ENCODE results near the gene ENO4. TPM values are rescaled to one million over a fixed set of nuclear protein-coding genes. Genes with fewer than 3 reads are reported as not detected.

ENO4 gene
- under 1 TPM in 2 of 4 donors, not detected in 2; 0.27 to 0.40 TPM for total RNA-seq

DNA sequence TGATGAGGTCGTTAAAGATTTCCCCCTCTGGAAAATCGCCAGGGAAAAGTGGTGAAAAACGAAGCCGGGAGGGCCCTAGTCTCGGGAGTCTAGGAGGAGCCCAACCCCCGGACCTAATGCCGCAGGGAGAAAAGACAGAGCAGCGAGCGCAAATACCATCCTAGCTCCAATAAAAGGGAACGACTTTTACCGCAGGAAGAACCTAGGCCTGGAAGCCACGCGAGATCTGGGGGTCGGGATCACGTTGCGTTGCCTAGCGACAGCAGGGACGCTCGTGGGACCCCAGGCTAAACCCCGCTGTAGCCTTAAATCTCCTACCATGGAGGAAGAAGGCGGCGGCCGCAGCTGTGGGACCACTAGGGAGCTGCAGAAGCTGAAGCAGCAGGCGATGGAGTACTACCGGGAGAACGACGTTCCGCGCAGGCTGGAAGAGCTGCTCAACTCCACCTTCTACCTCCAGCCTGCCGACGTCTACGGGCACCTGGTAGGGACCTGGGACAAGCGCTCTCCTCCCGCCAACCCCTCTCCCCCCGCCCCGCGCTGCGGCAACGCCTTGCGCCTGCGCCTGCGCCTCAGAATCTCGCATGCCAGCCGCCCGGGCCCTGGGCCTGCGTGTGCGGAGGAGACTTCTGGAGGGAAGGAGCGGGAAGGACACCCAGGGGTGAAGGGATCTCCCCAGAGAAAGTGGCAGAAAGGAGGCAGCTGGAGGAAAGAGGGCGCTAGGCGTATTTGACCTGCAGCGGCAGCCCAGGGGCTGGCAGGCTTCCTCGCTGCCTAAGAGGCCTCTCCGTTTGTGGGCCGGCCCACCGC lies at the start of gene ENO4:
ENO4 (plus strand) TSS at position 252 of the 810 bp plus-strand sequence; CDS start at position 320, 68 bp downstream.
- H3K36me3 ChIP-seq: no peaks in the 10 kb centered on the region
- DNase-seq: peak; percentile 85
- intact Hi-C loops (cut with DNase I; ENCODE audit: low total_unique reads): no loop called here
- 0 to 2% methylated on average over 5 to 47 of the region's 55 CpGs for WGBS, 2 donors (ENCODE audit: low coverage in 1 of 2)
- no peak for TF ChIP-seq EP300 (IDR thresholded peaks at IDR 0.05; ENCODE audit: low read depth)
- peak in 2 of 3 donors; percentile 29 to 36 for TF ChIP-seq POLR2AphosphoS5 (IDR thresholded peaks at IDR 0.05)
- TF ChIP-seq, protein P1, sequence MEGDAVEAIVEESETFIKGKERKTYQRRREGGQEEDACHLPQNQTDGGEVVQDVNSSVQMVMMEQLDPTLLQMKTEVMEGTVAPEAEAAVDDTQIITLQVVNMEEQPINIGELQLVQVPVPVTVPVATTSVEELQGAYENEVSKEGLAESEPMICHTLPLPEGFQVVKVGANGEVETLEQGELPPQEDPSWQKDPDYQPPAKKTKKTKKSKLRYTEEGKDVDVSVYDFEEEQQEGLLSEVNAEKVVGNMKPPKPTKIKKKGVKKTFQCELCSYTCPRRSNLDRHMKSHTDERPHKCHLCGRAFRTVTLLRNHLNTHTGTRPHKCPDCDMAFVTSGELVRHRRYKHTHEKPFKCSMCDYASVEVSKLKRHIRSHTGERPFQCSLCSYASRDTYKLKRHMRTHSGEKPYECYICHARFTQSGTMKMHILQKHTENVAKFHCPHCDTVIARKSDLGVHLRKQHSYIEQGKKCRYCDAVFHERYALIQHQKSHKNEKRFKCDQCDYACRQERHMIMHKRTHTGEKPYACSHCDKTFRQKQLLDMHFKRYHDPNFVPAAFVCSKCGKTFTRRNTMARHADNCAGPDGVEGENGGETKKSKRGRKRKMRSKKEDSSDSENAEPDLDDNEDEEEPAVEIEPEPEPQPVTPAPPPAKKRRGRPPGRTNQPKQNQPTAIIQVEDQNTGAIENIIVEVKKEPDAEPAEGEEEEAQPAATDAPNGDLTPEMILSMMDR (IDR thresholded peaks at IDR 0.05): no peak
- peak; percentile 25 for TF ChIP-seq POLR2A (IDR thresholded peaks at IDR 0.05)
- H3K4me1 ChIP-seq: peaks cover 0 to 15% (median 7%) of the 10 kb centered on the region in 4 donors
- H3K4me3 ChIP-seq: peak within 1 kb of the TSS; percentile 48 to 77 (median 64)
- no peaks in the 10 kb centered on the region for H3K9me3 ChIP-seq
- in situ Hi-C loops (cut with MboI; ENCODE audit: low pct_ligation_motif_present in 1 of 4, low pct_unique_long_range_greater_than_20kb in 1 of 4, low sequenced_read_pairs in 3 of 4): no loop called here
- H3K27me3 ChIP-seq: peaks cover 8% of the 10 kb centered on the region
- H3K27ac ChIP-seq: peak within 1 kb of the TSS; percentile 62 to 72 (median 67)

DNA sequence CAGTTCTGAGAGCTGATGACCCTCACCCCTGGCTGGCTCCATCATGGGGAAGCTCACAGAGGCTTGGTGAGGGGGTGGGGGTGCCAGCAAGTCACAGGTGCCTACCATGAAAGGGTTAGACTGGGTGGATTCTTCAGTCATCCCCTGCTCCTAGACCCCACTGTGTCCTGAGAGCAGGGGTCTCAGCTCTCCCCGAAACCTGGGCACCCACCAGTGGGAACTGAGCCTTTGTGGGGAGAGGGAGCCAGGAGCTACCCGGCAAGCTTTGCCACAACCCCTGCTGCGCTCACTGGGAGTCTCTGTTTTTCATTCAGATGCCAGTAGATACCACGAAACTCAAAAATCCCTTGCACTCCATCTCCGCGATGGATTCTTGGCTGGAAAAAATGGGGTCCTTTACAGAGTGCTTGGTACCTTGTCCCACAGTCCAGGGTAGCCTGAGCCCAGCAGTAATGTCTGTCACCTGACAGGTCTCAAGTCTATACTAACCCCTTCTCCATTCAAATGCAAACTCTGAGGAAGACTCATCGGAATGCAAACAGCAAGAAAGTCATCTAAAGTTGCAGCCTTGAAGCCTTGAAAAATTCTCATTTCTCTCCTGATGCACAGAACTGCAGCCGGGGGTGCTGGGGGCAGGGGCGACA lies 48.9 kb upstream of the ENO4 start:
- TF ChIP-seq POLR2AphosphoS5 (IDR thresholded peaks at IDR 0.05) (no peak), EP300 (IDR thresholded peaks at IDR 0.05; ENCODE audit: low read depth) (no peak), POLR2A (IDR thresholded peaks at IDR 0.05) (no peak)
- TF ChIP-seq, protein P1 (IDR thresholded peaks at IDR 0.05): no peak
- peaks cover 12% of the 10 kb centered on the region for H3K27me3 ChIP-seq
- no peaks in the 10 kb centered on the region for H3K4me1 ChIP-seq
- no peak overlapping the region for H3K4me3 ChIP-seq
- intact Hi-C loops (cut with DNase I; ENCODE audit: low total_unique reads) (no loop called here), in situ Hi-C loops (cut with MboI; ENCODE audit: low pct_ligation_motif_present in 1 of 4, low pct_unique_long_range_greater_than_20kb in 1 of 4, low sequenced_read_pairs in 3 of 4) (loop anchor here in 1 of 4 donors (10.0 kb wide), 1 partner anchor 374 kb away; no protein-coding TSS in a partner anchor)
- 82 to 84% methylated on average over 2 to 9 of the region's 9 CpGs for WGBS, 2 donors (ENCODE audit: low coverage in 1 of 2)
- H3K9me3 ChIP-seq: no peaks in the 10 kb centered on the region
- no peak overlapping the region for H3K27ac ChIP-seq
- no peak for DNase-seq
- no peaks in the 10 kb centered on the region for H3K36me3 ChIP-seq

DNA sequence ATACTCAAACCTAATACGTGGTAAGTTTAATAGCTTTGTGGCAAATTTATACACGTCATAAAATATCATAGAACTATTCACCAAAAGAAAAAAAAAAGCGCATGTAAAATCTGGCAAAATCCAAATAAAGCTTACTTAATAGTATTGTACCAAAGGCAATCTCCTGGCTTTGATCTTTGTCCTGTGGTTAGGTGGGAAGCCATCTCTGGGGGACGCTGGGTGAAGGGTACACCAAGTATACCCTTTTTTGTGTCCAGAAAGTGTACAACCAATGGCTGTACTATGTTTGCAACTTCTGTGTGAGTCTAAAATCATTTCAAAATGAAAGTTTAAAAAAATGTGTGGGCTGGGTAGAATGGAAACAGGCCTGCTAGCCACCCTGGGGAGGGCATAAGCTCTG lies 47.6 kb upstream of the ENO4 start:
- Histone ChIP-seq H3K27me3 (peaks cover 6% of the 10 kb centered on the region), H3K4me3 (no peak overlapping the region), H3K27ac (no peak overlapping the region), H3K4me1 (no peaks in the 10 kb centered on the region), H3K9me3 (no peaks in the 10 kb centered on the region), H3K36me3 (no peaks in the 10 kb centered on the region)
- intact Hi-C loops (cut with DNase I; ENCODE audit: low total_unique reads) (no loop called here), in situ Hi-C loops (cut with MboI; ENCODE audit: low pct_ligation_motif_present in 1 of 4, low pct_unique_long_range_greater_than_20kb in 1 of 4, low sequenced_read_pairs in 3 of 4) (loop anchor here in 1 of 4 donors (10.0 kb wide), 1 partner anchor 373 kb away; no protein-coding TSS in a partner anchor)
- WGBS, 2 donors (ENCODE audit: low coverage in 1 of 2): 69 to 71% methylated on average over 4 of the region's 4 CpGs
- TF ChIP-seq EP300 (IDR thresholded peaks at IDR 0.05; ENCODE audit: low read depth) (no peak), POLR2AphosphoS5 (IDR thresholded peaks at IDR 0.05) (no peak), POLR2A (IDR thresholded peaks at IDR 0.05) (no peak)
- TF ChIP-seq, protein P1 (IDR thresholded peaks at IDR 0.05): no peak
- no peak for DNase-seq

- intact Hi-C loops (cut with DNase I; ENCODE audit: low total_unique reads): no loop called here
- in situ Hi-C loops (cut with MboI; ENCODE audit: low pct_ligation_motif_present in 1 of 4, low pct_unique_long_range_greater_than_20kb in 1 of 4, low sequenced_read_pairs in 3 of 4): loop anchor here in 1 of 4 donors (10.0 kb wide), 1 partner anchor 372 kb away; no protein-coding TSS in a partner anchor
- no peaks in the 10 kb centered on the region for H3K4me1 ChIP-seq
Observed at GRCh38 chr10:116802474-116802873, 46.8 kb upstream of the ENO4 start.

More at GRCh38 chr10:116802474-116802873, 46.8 kb upstream of the ENO4 start:
- 88 to 89% methylated on average over 5 to 6 of the region's 6 CpGs for WGBS, 2 donors (ENCODE audit: low coverage in 1 of 2)
- TF ChIP-seq POLR2A (IDR thresholded peaks at IDR 0.05) (no peak), EP300 (IDR thresholded peaks at IDR 0.05; ENCODE audit: low read depth) (no peak), POLR2AphosphoS5 (IDR thresholded peaks at IDR 0.05) (no peak)
- TF ChIP-seq, protein P1 (IDR thresholded peaks at IDR 0.05): no peak
- Histone ChIP-seq H3K4me3 (no peak overlapping the region), H3K9me3 (no peaks in the 10 kb centered on the region), H3K27me3 (peaks cover 4% of the 10 kb centered on the region), H3K27ac (no peak overlapping the region), H3K36me3 (no peaks in the 10 kb centered on the region)
- DNase-seq: no peak
